Tibial nerve (tissue), 4 donors: ENCODE data around the gene TENM4. TPM values are rescaled to one million over a fixed set of nuclear protein-coding genes. Genes with fewer than 3 reads are reported as not detected.
A peak's percentile ranks its signal among the peaks of the same experiment; 100 is the strongest.

Source experiments
- DNase-seq, 2 donors: peaks; one replicate each; pipeline ENCODE4 v3.0.0-alpha.2; 2019; ENCODE audit warnings: low spot score in 2 of 2
- H3K27ac ChIP-seq, 4 donors: fragments of 200-600 bp; sonication (generic) in 3 of 4; one replicate each; pipeline ENCODE4 v1.5.1; 2017 to 2019; ENCODE audit warnings: mild to moderate bottlenecking in 1 of 4
- H3K27me3 ChIP-seq, 2 donors: fragments of 200-600 bp; sonication (generic) in 1 of 2; one replicate each; pipeline versions ENCODE4 v1.5.1 to v1.6.0; 2017 to 2019
- H3K36me3 ChIP-seq, 3 donors: fragments of 200-600 bp; sonication (generic); one replicate each; pipeline ENCODE4 v1.5.1; 2018 to 2019
- H3K4me1 ChIP-seq, 4 donors: fragments of 200-600 bp; sonication (generic) in 3 of 4; one replicate each; pipeline ENCODE4 v1.5.1; 2017 to 2019
- H3K4me3 ChIP-seq, 4 donors: fragments of 200-600 bp; sonication (generic) in 3 of 4; one replicate each; pipeline ENCODE4 v1.5.1; 2017 to 2019; ENCODE audit warnings: mild to moderate bottlenecking in 1 of 4, moderate library complexity in 1 of 4
- H3K9me3 ChIP-seq, 4 donors: fragments of 200-600 bp; sonication (generic) in 3 of 4; one replicate each; pipeline ENCODE4 v1.5.1; 2017 to 2019
- CTCF ChIP-seq, 5 experiments: fragments of 200-600 bp in 3 of 5; fragments of 450-650 bp in 2 of 5; sonication (generic) in 3 of 5; IDR thresholded peaks; one replicate each; pipeline ENCODE4 v1.5.1; 2016 to 2019; ENCODE audit warnings: antibody characterized with exemption in 5 of 5, mild to moderate bottlenecking in 3 of 5, moderate library complexity in 2 of 5
- EP300 ChIP-seq, 2 donors: sonication (generic); formaldehyde crosslinking; IDR thresholded peaks; one replicate each; pipeline ENCODE4 v1.6.1; 2017; ENCODE audit warnings: antibody characterized with exemption in 2 of 2, mild to moderate bottlenecking in 1 of 2
- POLR2A ChIP-seq, 2 donors: fragments of 450-650 bp; IDR thresholded peaks; one replicate each; pipeline ENCODE4 v1.6.1; 2017; ENCODE audit warnings: antibody characterized with exemption in 2 of 2, mild to moderate bottlenecking in 2 of 2, moderate library complexity in 2 of 2
- WGBS, 2 donors: methylation state at CpG; one replicate each; pipeline ENCODE4 v1.1.5; 2018; 5-methylcytosine and 5-hydroxymethylcytosine counted together
- total RNA-seq, 4 donors: library from RNA; depleted of rRNA; stranded (reverse); fragments of >200 nt; gene quantifications; one replicate each; pipeline ENCODE4 v1.1.0, GENCODE V29; 2016

The TENM4 gene
- total RNA-seq, 4 donors from 2014 or later, result 15.3 to 36.3 (median 19.6) TPM

GRCh38 chr11:79244798-79245197, 196.0 kb downstream of the TENM4 start:
- Histone ChIP-seq H3K4me3 (no peak overlapping the region), H3K4me1 (peaks cover 0 to 31% (median 6%) of the 10 kb centered on the region in 4 donors), H3K27me3 (no peaks in the 10 kb centered on the region), H3K27ac (peak overlapping the region in 2 of 4 donors; percentile 69 to 76), H3K36me3 (no peaks in the 10 kb centered on the region), H3K9me3 (no peaks in the 10 kb centered on the region)
- TF ChIP-seq POLR2A (IDR thresholded peaks at IDR 0.05), result no peak
- no peak for TF ChIP-seq EP300 (IDR thresholded peaks at IDR 0.05)
- TF ChIP-seq CTCF (IDR thresholded peaks at IDR 0.05), result no peak
- no peak for DNase-seq
- WGBS, 2 donors, result 42 to 47% methylated on average over 2 of the region's 2 CpGs

GRCh38 chr11:79244241-79244772, 196.5 kb downstream of the TENM4 start:
- Histone ChIP-seq H3K36me3 (no peaks in the 10 kb centered on the region), H3K4me3 (no peak overlapping the region), H3K9me3 (no peaks in the 10 kb centered on the region), H3K27ac (peak overlapping the region in 2 of 4 donors; percentile 69 to 78), H3K4me1 (peaks cover 0 to 31% (median 6%) of the 10 kb centered on the region in 4 donors), H3K27me3 (no peaks in the 10 kb centered on the region)
- peak in 1 of 2 donors; percentile 34 for TF ChIP-seq EP300 (IDR thresholded peaks at IDR 0.05)
- no peak for TF ChIP-seq CTCF (IDR thresholded peaks at IDR 0.05)
- TF ChIP-seq POLR2A (IDR thresholded peaks at IDR 0.05), result no peak
- WGBS, 2 donors, result 51 to 54% methylated on average over 6 of the region's 6 CpGs
- DNase-seq, result peak in 1 of 2 donors; percentile 38

DNA sequence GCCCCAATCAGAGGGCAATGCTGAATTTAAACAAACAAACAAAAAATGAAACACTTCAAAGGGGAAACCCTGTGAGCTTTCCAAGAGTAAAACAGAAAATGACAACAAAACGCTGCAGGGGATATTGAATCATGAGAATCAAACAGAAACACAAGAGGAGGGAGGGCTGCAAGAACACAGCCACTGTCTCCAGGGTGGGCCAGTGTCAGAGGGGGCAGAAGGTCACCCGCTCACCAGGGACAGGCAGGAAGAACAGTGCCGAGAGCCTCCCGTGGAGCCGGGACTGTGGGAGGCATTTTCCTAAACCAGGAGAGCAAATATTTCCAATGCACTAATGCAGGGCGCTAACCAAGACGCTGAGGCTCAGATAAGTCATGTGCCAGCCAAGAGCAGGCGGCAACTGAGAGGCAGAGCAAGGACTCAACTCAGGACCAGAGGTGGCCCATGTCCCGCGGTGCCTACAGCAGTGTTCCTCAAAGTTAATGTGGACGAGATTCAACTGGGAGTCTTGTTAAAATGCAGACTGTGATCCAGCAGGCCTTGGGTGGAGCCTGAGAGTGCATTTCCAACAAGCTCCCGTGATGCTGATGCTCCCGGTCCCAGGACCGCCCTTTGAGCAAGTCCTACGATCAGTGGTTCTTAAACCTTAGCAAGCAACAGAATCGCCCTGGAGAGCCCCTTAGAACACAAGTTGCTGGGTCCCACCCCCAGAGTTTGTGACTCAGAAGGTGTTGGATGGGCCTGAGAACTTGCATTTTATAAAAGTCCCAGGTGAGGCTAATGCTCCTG, 197.2 kb downstream of the TENM4 start:
- WGBS, 2 donors, result 53 to 63% methylated on average over 14 to 16 of the region's 16 CpGs
- H3K27ac ChIP-seq, result peak overlapping the region in 2 of 4 donors; percentile 69 to 78
- H3K9me3 ChIP-seq, result no peaks in the 10 kb centered on the region
- no peak for TF ChIP-seq POLR2A (IDR thresholded peaks at IDR 0.05)
- TF ChIP-seq EP300 (IDR thresholded peaks at IDR 0.05), result no peak
- no peak for TF ChIP-seq CTCF (IDR thresholded peaks at IDR 0.05)
- DNase-seq, result no peak
- no peaks in the 10 kb centered on the region for H3K36me3 ChIP-seq
- H3K27me3 ChIP-seq, result no peaks in the 10 kb centered on the region
- no peak overlapping the region for H3K4me3 ChIP-seq
- H3K4me1 ChIP-seq, result peaks cover 0 to 32% (median 6%) of the 10 kb centered on the region in 4 donors

- no peaks in the 10 kb centered on the region for H3K27me3 ChIP-seq
- H3K4me3 ChIP-seq, result no peak overlapping the region
- 74 to 75% methylated on average over 3 of the region's 3 CpGs for WGBS, 2 donors
- no peak for DNase-seq
- no peaks in the 10 kb centered on the region for H3K36me3 ChIP-seq
- TF ChIP-seq EP300 (IDR thresholded peaks at IDR 0.05) (no peak), CTCF (IDR thresholded peaks at IDR 0.05) (no peak), POLR2A (IDR thresholded peaks at IDR 0.05) (no peak)
- no peaks in the 10 kb centered on the region for H3K9me3 ChIP-seq
- H3K4me1 ChIP-seq, result peaks cover 0 to 40% (median 10%) of the 10 kb centered on the region in 4 donors
- peak overlapping the region in 1 of 4 donors; percentile 78 for H3K27ac ChIP-seq
Observed at GRCh38 chr11:79242616-79243015, 198.2 kb downstream of the TENM4 start.

GRCh38 chr11:79241852-79242241, 199.0 kb downstream of the TENM4 start:
- Histone ChIP-seq H3K9me3 (no peaks in the 10 kb centered on the region), H3K36me3 (no peaks in the 10 kb centered on the region), H3K4me1 (peaks cover 0 to 44% (median 10%) of the 10 kb centered on the region in 4 donors), H3K4me3 (no peak overlapping the region), H3K27ac (no peak overlapping the region), H3K27me3 (no peaks in the 10 kb centered on the region)
- DNase-seq, result no peak
- TF ChIP-seq POLR2A (IDR thresholded peaks at IDR 0.05) (no peak), CTCF (IDR thresholded peaks at IDR 0.05) (no peak), EP300 (IDR thresholded peaks at IDR 0.05) (no peak)
- 78 to 79% methylated on average over 7 of the region's 7 CpGs for WGBS, 2 donors
